Activated B cell treated with CpG ODN at 0.5 μM for 24 hours (primary cell): ENCODE data around the gene MRPL48. TPM values are rescaled to one million over a fixed set of nuclear protein-coding genes. Genes with fewer than 3 reads are reported as not detected.

Source experiments
- ATAC-seq: fragments of 200-7000 bp; cut with Tn5 transposase; one replicate; pipeline ENCODE4 v1.10.0; 2021; ENCODE audit warnings: low read depth, mild to moderate bottlenecking, moderate library complexity
- CTCF ChIA-PET: fragments of 350-600 bp; sonication (Branson Sonifier 250); formaldehyde crosslinking; loops from one replicate; lab custom pipeline; 2021; ENCODE audit warnings: antibody characterized with exemption; lab: Charles Lee
- POLR2A ChIA-PET: fragments of 350-600 bp; sonication (Branson Sonifier 250); formaldehyde crosslinking; loops from one replicate; lab custom pipeline; 2021; ENCODE audit warnings: antibody characterized with exemption; lab: Charles Lee
- DNase-seq: peaks from one replicate; pipeline ENCODE4 v3.0.0; 2022
- H3K27ac Mint-ChIP-seq: one replicate; pipeline ENCODE4 v1.8.0; 2020; ENCODE audit warnings: mixed read lengths
- H3K27me3 Mint-ChIP-seq: one replicate; pipeline ENCODE4 v1.8.0; 2021; ENCODE audit warnings: mixed read lengths
- H3K36me3 Mint-ChIP-seq: one replicate; pipeline ENCODE4 v1.8.0; 2021; ENCODE audit warnings: low read depth, mixed read lengths
- H3K4me1 Mint-ChIP-seq: one replicate; pipeline ENCODE4 v1.8.0; 2021; ENCODE audit warnings: mixed read lengths
- H3K4me3 Mint-ChIP-seq: one replicate; pipeline ENCODE4 v1.8.0; 2020; ENCODE audit warnings: mild to moderate bottlenecking, mixed read lengths
- H3K9me3 Mint-ChIP-seq: one replicate; pipeline ENCODE4 v1.8.0; 2020; ENCODE audit warnings: mixed read lengths
- intact Hi-C: fragments of 100-400 bp; cut with micrococcal nuclease; formaldehyde crosslinking; loops from one replicate; pipeline ENCODE4 v1.15.1; 2024
- total RNA-seq: library from RNA; stranded (reverse); gene quantifications from 2 replicates; pipeline ENCODE4 v1.2.3, GENCODE V29; 2022
- TF ChIP-seq, protein P1 (sequence below): fragments of 200-600 bp; IDR thresholded peaks from one replicate; pipeline ENCODE4 v1.8.0; 2022; ENCODE audit warnings: antibody characterized with exemption, mild to moderate bottlenecking

MRPL48 gene
- total RNA-seq, 1 donor from 2014 or later = 38.3 TPM

DNA sequence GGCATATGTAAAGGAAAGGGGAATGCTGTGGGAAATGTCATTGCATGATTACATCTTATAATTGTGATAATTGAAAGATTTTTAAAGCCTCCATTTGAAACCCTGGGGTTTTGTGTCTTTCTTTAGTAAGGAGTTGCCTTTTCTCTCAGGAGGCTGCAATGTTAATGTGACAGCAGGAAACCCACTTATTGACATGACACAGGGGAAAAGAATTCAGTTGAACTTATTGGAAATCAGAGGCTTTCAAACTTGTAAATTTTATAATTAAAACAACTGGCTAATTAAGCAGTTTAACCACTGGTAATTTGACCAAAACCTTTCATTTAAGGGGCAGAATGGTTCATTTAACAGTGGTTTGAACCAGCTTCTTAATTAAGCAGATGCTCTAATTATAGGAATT, 31.2 kb downstream of the MRPL48 start:
- ChIA-PET POLR2A (no interaction called here), CTCF (no interaction called here)
- Mint-ChIP-seq H3K27me3 (no peaks in the 10 kb centered on the region), H3K36me3 (peaks cover 22% of the 10 kb centered on the region), H3K4me1 (no peaks in the 10 kb centered on the region), H3K27ac (no peak overlapping the region), H3K4me3 (no peak overlapping the region), H3K9me3 (no peaks in the 10 kb centered on the region)
- no peak for ATAC-seq
- TF ChIP-seq, protein P1, sequence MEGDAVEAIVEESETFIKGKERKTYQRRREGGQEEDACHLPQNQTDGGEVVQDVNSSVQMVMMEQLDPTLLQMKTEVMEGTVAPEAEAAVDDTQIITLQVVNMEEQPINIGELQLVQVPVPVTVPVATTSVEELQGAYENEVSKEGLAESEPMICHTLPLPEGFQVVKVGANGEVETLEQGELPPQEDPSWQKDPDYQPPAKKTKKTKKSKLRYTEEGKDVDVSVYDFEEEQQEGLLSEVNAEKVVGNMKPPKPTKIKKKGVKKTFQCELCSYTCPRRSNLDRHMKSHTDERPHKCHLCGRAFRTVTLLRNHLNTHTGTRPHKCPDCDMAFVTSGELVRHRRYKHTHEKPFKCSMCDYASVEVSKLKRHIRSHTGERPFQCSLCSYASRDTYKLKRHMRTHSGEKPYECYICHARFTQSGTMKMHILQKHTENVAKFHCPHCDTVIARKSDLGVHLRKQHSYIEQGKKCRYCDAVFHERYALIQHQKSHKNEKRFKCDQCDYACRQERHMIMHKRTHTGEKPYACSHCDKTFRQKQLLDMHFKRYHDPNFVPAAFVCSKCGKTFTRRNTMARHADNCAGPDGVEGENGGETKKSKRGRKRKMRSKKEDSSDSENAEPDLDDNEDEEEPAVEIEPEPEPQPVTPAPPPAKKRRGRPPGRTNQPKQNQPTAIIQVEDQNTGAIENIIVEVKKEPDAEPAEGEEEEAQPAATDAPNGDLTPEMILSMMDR = no peak
- intact Hi-C loops = no loop called here
- no peak for DNase-seq

DNA sequence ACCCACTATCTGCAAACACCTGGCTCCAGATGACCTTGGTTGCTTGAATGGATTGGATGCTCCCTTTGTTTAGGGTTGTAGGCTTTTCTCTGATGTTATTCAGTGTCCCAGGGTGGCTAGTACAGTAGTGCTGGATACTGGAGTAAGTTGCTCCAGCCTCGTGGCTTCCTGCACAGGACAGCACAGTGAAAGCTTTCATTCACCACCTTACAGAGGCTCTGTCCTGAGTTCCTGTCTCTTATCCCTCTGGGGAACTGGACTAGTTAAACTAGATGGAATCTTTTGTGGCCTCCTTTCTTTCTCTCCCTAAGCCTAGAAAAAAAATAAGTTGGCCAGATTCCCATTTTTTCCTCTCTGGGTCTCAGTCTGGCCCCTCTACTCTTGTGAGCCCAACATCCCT, 42.6 kb downstream of the MRPL48 start:
- H3K36me3 Mint-ChIP-seq = peaks cover 52% of the 10 kb centered on the region
- H3K4me3 Mint-ChIP-seq = no peak overlapping the region
- intact Hi-C loops = no loop called here
- no peaks in the 10 kb centered on the region for H3K9me3 Mint-ChIP-seq
- DNase-seq (no peak), ATAC-seq (no peak)
- no peaks in the 10 kb centered on the region for H3K27me3 Mint-ChIP-seq
- CTCF ChIA-PET = no interaction called here
- TF ChIP-seq, protein P1 = no peak
- no peaks in the 10 kb centered on the region for H3K4me1 Mint-ChIP-seq
- POLR2A ChIA-PET = no interaction called here
- H3K27ac Mint-ChIP-seq = no peak overlapping the region

DNA sequence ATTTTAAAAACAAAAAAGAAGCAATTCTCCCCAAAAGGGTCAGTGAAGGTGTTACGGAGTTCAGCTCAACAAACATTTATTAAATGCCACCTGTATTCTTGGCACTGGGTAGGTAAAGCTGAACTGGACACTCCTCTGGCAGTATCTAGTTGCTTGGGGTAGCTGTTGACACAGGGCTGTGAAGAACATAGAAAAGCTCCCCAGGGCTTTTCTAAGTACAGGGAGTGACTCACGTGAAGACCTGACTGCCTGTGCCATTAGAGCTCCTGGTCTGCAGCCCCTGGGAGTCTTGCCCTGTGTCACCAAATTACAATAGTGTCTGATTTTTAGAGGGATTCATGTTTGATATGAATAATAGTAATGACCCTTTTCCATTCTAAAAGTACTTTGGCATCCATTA, 45.4 kb downstream of the MRPL48 start:
- Mint-ChIP-seq H3K4me3 (no peak overlapping the region), H3K27me3 (no peaks in the 10 kb centered on the region), H3K36me3 (peaks cover 44% of the 10 kb centered on the region), H3K4me1 (no peaks in the 10 kb centered on the region), H3K9me3 (no peaks in the 10 kb centered on the region), H3K27ac (no peak overlapping the region)
- TF ChIP-seq, protein P1 = no peak
- intact Hi-C loops = no loop called here
- DNase-seq = no peak
- ChIA-PET CTCF (no interaction called here), POLR2A (no interaction called here)
- ATAC-seq = no peak

DNA sequence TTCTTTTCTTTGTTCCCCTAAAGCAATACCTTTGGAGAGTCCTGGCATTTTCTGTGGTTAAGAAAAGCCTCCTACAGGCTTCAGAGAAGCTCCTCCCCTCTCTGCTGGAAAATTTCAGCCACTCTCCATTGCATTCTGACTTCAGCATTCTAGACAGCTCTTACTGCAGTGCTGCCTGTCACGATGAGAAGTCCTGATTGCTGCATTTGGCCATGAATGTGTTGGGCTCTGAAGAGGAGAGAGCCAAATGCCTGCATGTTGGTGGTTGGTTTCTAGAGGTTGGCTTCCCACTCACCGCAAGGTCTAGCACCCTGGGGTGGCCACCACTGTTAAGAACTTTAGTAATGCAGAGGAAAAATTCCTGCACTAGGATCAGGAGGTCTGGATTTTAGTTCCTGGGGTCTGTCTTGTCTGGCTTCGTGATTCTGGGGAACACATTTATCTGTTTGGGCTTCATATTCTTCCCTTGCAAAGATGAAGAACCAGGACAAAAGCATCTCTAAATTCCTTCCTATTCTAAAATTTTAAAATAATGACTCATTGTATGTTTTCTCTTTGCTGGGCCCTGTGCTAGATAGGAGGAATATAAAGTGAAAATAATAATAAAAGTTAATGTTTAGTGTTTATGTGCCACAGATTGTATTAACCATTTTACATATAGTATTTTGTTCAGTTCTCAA, 50.9 kb downstream of the MRPL48 start:
- intact Hi-C loops = no loop called here
- Mint-ChIP-seq H3K4me1 (no peaks in the 10 kb centered on the region), H3K36me3 (peaks cover 36% of the 10 kb centered on the region), H3K4me3 (no peak overlapping the region), H3K9me3 (no peaks in the 10 kb centered on the region), H3K27ac (no peak overlapping the region), H3K27me3 (no peaks in the 10 kb centered on the region)
- POLR2A ChIA-PET = no interaction called here
- no peak for ATAC-seq
- TF ChIP-seq, protein P1 = no peak
- no peak for DNase-seq
- CTCF ChIA-PET = no interaction called here

DNA sequence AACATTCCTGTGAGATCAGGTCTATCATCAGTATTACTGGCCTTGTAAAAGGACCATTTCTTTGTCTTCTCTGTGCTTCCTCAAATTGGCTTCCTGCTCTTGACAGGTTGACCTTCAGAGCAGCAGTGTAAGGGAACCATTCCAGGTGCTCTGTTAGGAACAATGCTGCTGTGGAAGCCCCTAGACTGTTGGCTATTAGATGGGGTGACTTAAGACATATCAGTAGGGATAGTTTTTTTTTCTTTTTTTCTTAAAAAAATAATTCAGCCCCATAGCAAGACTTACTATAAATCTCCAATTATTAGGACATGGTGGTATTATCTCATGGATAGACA, 51.4 kb downstream of the MRPL48 start:
- H3K36me3 Mint-ChIP-seq = peaks cover 36% of the 10 kb centered on the region
- ChIA-PET POLR2A (no interaction called here), CTCF (no interaction called here)
- intact Hi-C loops = no loop called here
- no peaks in the 10 kb centered on the region for H3K4me1 Mint-ChIP-seq
- no peak for ATAC-seq
- no peak overlapping the region for H3K27ac Mint-ChIP-seq
- no peak overlapping the region for H3K4me3 Mint-ChIP-seq
- H3K27me3 Mint-ChIP-seq = no peaks in the 10 kb centered on the region
- TF ChIP-seq, protein P1 = no peak
- no peaks in the 10 kb centered on the region for H3K9me3 Mint-ChIP-seq
- DNase-seq = no peak
